NCI-H748 (cell line): ENCODE data around the gene ADGRA3.
A peak's percentile ranks its signal among the peaks of the same experiment; 100 is the strongest.

Experiments used
- DNase-seq: peaks from one replicate; lab custom pipeline; 2025; ENCODE audit not compliant: unreplicated experiment; lab: John Stamatoyannopoulos, UW

ADGRA3 gene

GRCh38 chr4:22515888-22516541 lies at the start of gene ADGRA3:
Gene ADGRA3, minus strand, starts transcription at chr4:22516066. Its CDS starts 282 bp downstream, at chr4:22515784.
- peak; percentile 63 for DNase-seq

GRCh38 chr4:22556495-22556894 lies 40.6 kb upstream of the ADGRA3 start:
- DNase-seq, result no peak

GRCh38 chr4:22554670-22555069 lies 38.8 kb upstream of the ADGRA3 start:
- no peak for DNase-seq

GRCh38 chr4:22553560-22553959 lies 37.7 kb upstream of the ADGRA3 start:
- DNase-seq, result no peak

- no peak for DNase-seq
Measured at GRCh38 chr4:22552812-22553211, 36.9 kb upstream of the ADGRA3 start.

GRCh38 chr4:22551550-22551949 lies 35.7 kb upstream of the ADGRA3 start:
- no peak for DNase-seq

- no peak for DNase-seq
Measured at GRCh38 chr4:22546299-22546698, 30.4 kb upstream of the ADGRA3 start.

- no peak for DNase-seq
Measured at GRCh38 chr4:22539251-22539650, 23.4 kb upstream of the ADGRA3 start.

- no peak for DNase-seq
Measured at GRCh38 chr4:22537864-22538263, 22.0 kb upstream of the ADGRA3 start.

- DNase-seq, result no peak
Measured at GRCh38 chr4:22534374-22534773, 18.5 kb upstream of the ADGRA3 start.

GRCh38 chr4:22532896-22533295 lies 17.0 kb upstream of the ADGRA3 start:
- DNase-seq, result no peak

- DNase-seq, result no peak
Measured at GRCh38 chr4:22532117-22532516, 16.3 kb upstream of the ADGRA3 start.

GRCh38 chr4:22531311-22532019 lies 15.6 kb upstream of the ADGRA3 start:
- no peak for DNase-seq

- DNase-seq, result no peak
Measured at GRCh38 chr4:22524895-22525294, 9.0 kb upstream of the ADGRA3 start.

GRCh38 chr4:22522706-22523501 lies 7.0 kb upstream of the ADGRA3 start:
- no peak for DNase-seq

GRCh38 chr4:22522206-22522605 lies 6.3 kb upstream of the ADGRA3 start:
- no peak for DNase-seq

GRCh38 chr4:22521240-22521639 lies 5.4 kb upstream of the ADGRA3 start:
- DNase-seq, result no peak

GRCh38 chr4:22515145-22515887 lies 550 bp downstream of the ADGRA3 start:
- DNase-seq, result peak; percentile 70

- DNase-seq, result no peak
Measured at GRCh38 chr4:22514481-22514880, 1.4 kb downstream of the ADGRA3 start.

- no peak for DNase-seq
Measured at GRCh38 chr4:22514001-22514400, 1.9 kb downstream of the ADGRA3 start.

- DNase-seq, result no peak
Measured at GRCh38 chr4:22512306-22512705, 3.6 kb downstream of the ADGRA3 start.
